ENCODE measurements around the gene SIGLEC12.

The SIGLEC12 gene

GRCh38 chr19:51501594-51502263 lies at the start of gene SIGLEC12:
SIGLEC12 (minus strand) TSS chr19:51501800; CDS start chr19:51501733, 67 bp downstream.
- DNase-seq (ENCODE audit: low spot score), result no peak

GRCh38 chr19:51550848-51551672 lies 49.5 kb upstream of the SIGLEC12 start:
- DNase-seq (ENCODE audit: low spot score), result peak; percentile 25

GRCh38 chr19:51549533-51550324 lies 48.1 kb upstream of the SIGLEC12 start:
- DNase-seq (ENCODE audit: low spot score), result no peak

- no peak for DNase-seq (ENCODE audit: low spot score)
Observed at GRCh38 chr19:51548891-51549305, 47.3 kb upstream of the SIGLEC12 start.

- no peak for DNase-seq (ENCODE audit: low spot score)
Observed at GRCh38 chr19:51548213-51548651, 46.6 kb upstream of the SIGLEC12 start.

- no peak for DNase-seq (ENCODE audit: low spot score)
Observed at GRCh38 chr19:51547397-51548212, 46.0 kb upstream of the SIGLEC12 start.

GRCh38 chr19:51546650-51547396 lies 45.2 kb upstream of the SIGLEC12 start:
- no peak for DNase-seq (ENCODE audit: low spot score)

GRCh38 chr19:51546107-51546649 lies 44.6 kb upstream of the SIGLEC12 start:
- DNase-seq (ENCODE audit: low spot score), result no peak

GRCh38 chr19:51544038-51544437 lies 42.4 kb upstream of the SIGLEC12 start:
- DNase-seq (ENCODE audit: low spot score), result no peak

GRCh38 chr19:51542699-51543098 lies 41.1 kb upstream of the SIGLEC12 start:
- no peak for DNase-seq (ENCODE audit: low spot score)

GRCh38 chr19:51541458-51542357 lies 40.1 kb upstream of the SIGLEC12 start:
- peak; percentile 17 for DNase-seq (ENCODE audit: low spot score)

- DNase-seq (ENCODE audit: low spot score), result no peak
Observed at GRCh38 chr19:51539821-51540366, 38.3 kb upstream of the SIGLEC12 start.

GRCh38 chr19:51535535-51535934 lies 33.9 kb upstream of the SIGLEC12 start:
- DNase-seq (ENCODE audit: low spot score), result no peak

- DNase-seq (ENCODE audit: low spot score), result no peak
Observed at GRCh38 chr19:51531349-51532315, 30.0 kb upstream of the SIGLEC12 start, which contains the start of gene SIGLEC6. SIGLEC6 (minus strand) TSS chr19:51531670; CDS start chr19:51531648, 22 bp downstream.

GRCh38 chr19:51530616-51531015 lies 29.0 kb upstream of the SIGLEC12 start:
- DNase-seq (ENCODE audit: low spot score), result no peak

GRCh38 chr19:51529301-51529700 lies 27.7 kb upstream of the SIGLEC12 start:
- no peak for DNase-seq (ENCODE audit: low spot score)

- no peak for DNase-seq (ENCODE audit: low spot score)
Observed at GRCh38 chr19:51525651-51526050, 24.1 kb upstream of the SIGLEC12 start.

Data from D341Med (cell line).